Karpas-422 (cell line): ENCODE results near the gene UBASH3A. TPM values are rescaled to one million over a fixed set of nuclear protein-coding genes. Genes with fewer than 3 reads are reported as not detected.
A peak's percentile ranks its signal among the peaks of the same experiment; 100 is the strongest.

Source experiments
- DNase-seq: peaks from one replicate; pipeline ENCODE4 v3.0.0-alpha.2; 2015
- H2AFZ ChIP-seq: fragments of 200-600 bp; sonication (generic); 2 replicates; pipeline ENCODE4 v1.6.1; 2014; ENCODE audit warnings: antibody characterized with exemption, low read length, mixed read lengths
- H3K27ac ChIP-seq: fragments of 200-600 bp; sonication (generic); 2 replicates; pipeline ENCODE4 v1.5.1; 2014; ENCODE audit warnings: mild to moderate bottlenecking, low read length, moderate library complexity
- H3K27me3 ChIP-seq: fragments of 200-600 bp; sonication (generic); 2 replicates; pipeline ENCODE4 v1.6.1; 2014; ENCODE audit warnings: low read length, mixed read lengths
- H3K36me3 ChIP-seq: fragments of 200-600 bp; sonication (generic); 2 replicates; pipeline ENCODE4 v1.6.1; 2014; ENCODE audit warnings: low read length, mixed read lengths; ENCODE audit not compliant: insufficient read depth
- H3K4me1 ChIP-seq: fragments of 200-600 bp; sonication (generic); 2 replicates; pipeline ENCODE4 v1.6.1; 2014; ENCODE audit warnings: mild to moderate bottlenecking, low read length, mixed read lengths
- H3K4me2 ChIP-seq: fragments of 200-600 bp; sonication (generic); 2 replicates; pipeline ENCODE4 v1.6.1; 2014; ENCODE audit warnings: low read length, low read depth, mild to moderate bottlenecking; ENCODE audit not compliant: poor library complexity, severe bottlenecking
- H3K4me3 ChIP-seq: fragments of 200-600 bp; sonication (generic); 2 replicates; pipeline ENCODE4 v1.5.1; 2014; ENCODE audit warnings: mild to moderate bottlenecking, antibody characterized with exemption, low read length, mixed read lengths
- H3K79me2 ChIP-seq: fragments of 200-600 bp; sonication (generic); 2 replicates; pipeline ENCODE4 v1.6.1; 2014; ENCODE audit warnings: mild to moderate bottlenecking, low read length, mixed read lengths
- H3K9ac ChIP-seq: fragments of 200-600 bp; sonication (generic); 2 replicates; pipeline ENCODE4 v1.6.0; 2014; ENCODE audit warnings: low read length
- H3K9me2 ChIP-seq: fragments of 200-600 bp; sonication (generic), shearing (Covaris generic); replicated peaks from 2 replicates; pipeline ENCODE4 v1.6.0; 2014; ENCODE audit warnings: mild to moderate bottlenecking, low read length, moderate library complexity; ENCODE audit not compliant: insufficient read depth
- H3K9me3 ChIP-seq: fragments of 300-700, 200-600 bp; sonication (generic); 2 replicates; pipeline ENCODE4 v1.6.1; 2014; ENCODE audit warnings: low read length, mixed read lengths
- H4K20me1 ChIP-seq: fragments of 200-600 bp; sonication (generic); 2 replicates; pipeline ENCODE4 v1.6.1; 2014; ENCODE audit warnings: mild to moderate bottlenecking, antibody characterized with exemption, low read length, low read depth; ENCODE audit not compliant: insufficient read depth
- total RNA-seq: library from RNA; depleted of rRNA; stranded (reverse); fragments of >200 nt; shearing (Covaris generic); gene quantifications from 2 replicates; pipeline ENCODE4 v1.2.3, GENCODE V29; 2014; ENCODE audit warnings: low replicate concordance

The UBASH3A gene
- total RNA-seq, 1 experiment from 2014 or later = not detected

GRCh38 chr21:42376338-42376982 lies 27.2 kb upstream of the UBASH3A start:
- Histone ChIP-seq H3K27me3 (no peaks in the 10 kb centered on the region), H3K9me2 (no peaks in the 10 kb centered on the region), H3K9ac (no peak overlapping the region), H3K4me3 (no peak overlapping the region), H3K79me2 (no peaks in the 10 kb centered on the region), H3K27ac (no peak overlapping the region), H3K36me3 (no peaks in the 10 kb centered on the region), H3K4me2 (no peak overlapping the region), H3K9me3 (no peaks in the 10 kb centered on the region), H4K20me1 (0 out of 2 replicates have a peak, but pooled peaks cover 7% of the 10 kb centered on the region), H3K4me1 (peaks cover 9% of the 10 kb centered on the region), H2AFZ (no peak overlapping the region)
- peak; percentile 66 for DNase-seq

GRCh38 chr21:42377211-42377950 lies 26.3 kb upstream of the UBASH3A start:
- H3K36me3 ChIP-seq = no peaks in the 10 kb centered on the region; the same call in 1 of the 2 replicates
- H3K79me2 ChIP-seq = no peaks in the 10 kb centered on the region
- DNase-seq = no peak
- peaks cover 9% of the 10 kb centered on the region; the same call in 1 of the 2 replicates for H3K9me3 ChIP-seq
- H2AFZ ChIP-seq = no peak overlapping the region
- H4K20me1 ChIP-seq = 0 out of 2 replicates have a peak, but pooled peaks cover 7% of the 10 kb centered on the region
- no peaks in the 10 kb centered on the region for H3K9me2 ChIP-seq
- peaks cover 9% of the 10 kb centered on the region for H3K4me1 ChIP-seq
- H3K27me3 ChIP-seq = no peaks in the 10 kb centered on the region
- H3K9ac ChIP-seq = no peak overlapping the region
- no peak overlapping the region for H3K4me2 ChIP-seq
- H3K27ac ChIP-seq = no peak overlapping the region
- no peak overlapping the region for H3K4me3 ChIP-seq

- Histone ChIP-seq H3K9me3 (peaks cover 9% of the 10 kb centered on the region; the same call in 1 of the 2 replicates), H3K4me2 (no peak overlapping the region), H3K4me1 (peaks cover 9% of the 10 kb centered on the region), H4K20me1 (0 out of 2 replicates have a peak, but pooled peaks cover 7% of the 10 kb centered on the region), H3K4me3 (no peak overlapping the region), H3K27ac (no peak overlapping the region), H3K27me3 (no peaks in the 10 kb centered on the region), H3K36me3 (no peaks in the 10 kb centered on the region; the same call in 1 of the 2 replicates), H3K79me2 (no peaks in the 10 kb centered on the region), H3K9me2 (no peaks in the 10 kb centered on the region), H3K9ac (no peak overlapping the region), H2AFZ (no peak overlapping the region)
- no peak for DNase-seq
These were observed 25.8 kb upstream of the UBASH3A start for GRCh38 chr21:42377951-42378340.

GRCh38 chr21:42378418-42378817 lies 25.3 kb upstream of the UBASH3A start:
- Histone ChIP-seq H3K4me1 (peaks cover 9% of the 10 kb centered on the region), H4K20me1 (0 out of 2 replicates have a peak, but pooled peaks cover 7% of the 10 kb centered on the region), H3K9ac (no peak overlapping the region), H3K9me2 (no peaks in the 10 kb centered on the region), H3K9me3 (peaks cover 9% of the 10 kb centered on the region; the same call in 1 of the 2 replicates), H3K79me2 (no peaks in the 10 kb centered on the region), H3K27me3 (no peaks in the 10 kb centered on the region), H3K27ac (no peak overlapping the region), H2AFZ (no peak overlapping the region), H3K4me3 (no peak overlapping the region), H3K4me2 (no peak overlapping the region), H3K36me3 (no peaks in the 10 kb centered on the region; the same call in 1 of the 2 replicates)
- no peak for DNase-seq

- peak; percentile 77 for DNase-seq
- Histone ChIP-seq H2AFZ (no peak overlapping the region), H4K20me1 (0 out of 2 replicates have a peak, but pooled peaks cover 7% of the 10 kb centered on the region), H3K9me3 (peaks cover 9% of the 10 kb centered on the region; the same call in 1 of the 2 replicates), H3K4me1 (peaks cover 20% of the 10 kb centered on the region), H3K79me2 (no peaks in the 10 kb centered on the region), H3K9me2 (no peaks in the 10 kb centered on the region), H3K27ac (no peak overlapping the region), H3K36me3 (no peaks in the 10 kb centered on the region; the same call in 1 of the 2 replicates), H3K4me2 (peak overlapping the region; percentile 38), H3K9ac (no peak overlapping the region), H3K27me3 (no peaks in the 10 kb centered on the region), H3K4me3 (no peak overlapping the region)
These were observed 24.1 kb upstream of the UBASH3A start for GRCh38 chr21:42379426-42380215.

GRCh38 chr21:42381347-42381984 lies 22.2 kb upstream of the UBASH3A start:
- Histone ChIP-seq H3K79me2 (no peaks in the 10 kb centered on the region), H3K4me1 (peaks cover 25% of the 10 kb centered on the region), H3K9me3 (peaks cover 9% of the 10 kb centered on the region; the same call in 1 of the 2 replicates), H3K9ac (no peak overlapping the region), H3K27me3 (no peaks in the 10 kb centered on the region), H3K4me2 (no peak overlapping the region), H3K36me3 (no peaks in the 10 kb centered on the region; the same call in 1 of the 2 replicates), H2AFZ (no peak overlapping the region), H4K20me1 (peaks cover 2% of the 10 kb centered on the region; the same call in 1 of the 2 replicates), H3K4me3 (no peak overlapping the region), H3K27ac (no peak overlapping the region), H3K9me2 (no peaks in the 10 kb centered on the region)
- peak; percentile 82 for DNase-seq

GRCh38 chr21:42382915-42383314 lies 20.8 kb upstream of the UBASH3A start:
- H3K4me3 ChIP-seq = no peak overlapping the region
- H3K27me3 ChIP-seq = no peaks in the 10 kb centered on the region
- H3K9ac ChIP-seq = no peak overlapping the region
- H3K9me2 ChIP-seq = no peaks in the 10 kb centered on the region
- no peak overlapping the region for H3K4me2 ChIP-seq
- no peak overlapping the region for H2AFZ ChIP-seq
- no peaks in the 10 kb centered on the region; the same call in 1 of the 2 replicates for H4K20me1 ChIP-seq
- H3K4me1 ChIP-seq = peaks cover 25% of the 10 kb centered on the region
- peaks cover 9% of the 10 kb centered on the region; the same call in 1 of the 2 replicates for H3K9me3 ChIP-seq
- no peak overlapping the region for H3K27ac ChIP-seq
- H3K36me3 ChIP-seq = no peaks in the 10 kb centered on the region; the same call in 1 of the 2 replicates
- no peak for DNase-seq
- no peaks in the 10 kb centered on the region for H3K79me2 ChIP-seq
